ENCODE measurements around the gene RHOH.
A peak's percentile ranks its signal among the peaks of the same experiment; 100 is the strongest.
"Not testable (repeated sequence)": the region's sequence is repeated elsewhere in the genome, so short reads cannot be mapped to it uniquely, and the experiment has no call there.

RHOH gene

GRCh38 chr4:40289366-40290188 is 92.7 kb downstream of the RHOH start:
- H3K4me1 ChIP-seq (ENCODE audit: control insufficient read depth, insufficient read depth, low read length) = no peaks in the 10 kb centered on the region
- no peaks in the 10 kb centered on the region for H3K36me3 ChIP-seq (ENCODE audit: control insufficient read depth in 2 of 2, insufficient read depth in 1 of 2, low read length in 2 of 2)
- no peak overlapping the region for H3K27ac ChIP-seq (ENCODE audit: extremely low read depth, low read depth, low read length)
- H3K9me3 ChIP-seq (ENCODE audit: control insufficient read depth, insufficient read depth, low read depth, low read length) = no peaks in the 10 kb centered on the region
- ChIA-PET CTCF (interaction anchor here (0.5 to 1.9 kb wide), 3 partner anchors 36 to 412 kb away, joined by 3 to 12 read pairs (median 3); no protein-coding TSS in a partner anchor), POLR2A (no interaction called here)
- peak; percentile 45; the same call in 1 of the 2 replicates for TF ChIP-seq EGR2 (tag by site-specific recombination; IDR thresholded peaks at IDR 0.05; ENCODE audit: low read depth)
- peak; percentile 62 for TF ChIP-seq ZFHX2 (tag by site-specific recombination; conservative IDR thresholded peaks at IDR 0.05)
- no peak for TF ChIP-seq ZXDB (tag by site-specific recombination; IDR thresholded peaks at IDR 0.05)
- TF ChIP-seq WT1 (tag by site-specific recombination; IDR thresholded peaks at IDR 0.05) = no peak
- no peak for TF ChIP-seq ZNF548 (tag by site-specific recombination; IDR thresholded peaks at IDR 0.05)
- H3K4me3 ChIP-seq (ENCODE audit: low read depth, low read length) = no peak overlapping the region

- CTCF ChIA-PET = interaction anchor here (0.5 to 1.9 kb wide), 2 partner anchors 35 to 125 kb away, joined by 3 to 12 read pairs; no protein-coding TSS in a partner anchor
- TF ChIP-seq WT1 (tag by site-specific recombination; IDR thresholded peaks at IDR 0.05) (peak; percentile 63), SP7 (tag by site-specific recombination; IDR thresholded peaks at IDR 0.05) (peak; percentile 69), ZNF629 (tag by site-specific recombination; IDR thresholded peaks at IDR 0.05) (peak; percentile 32; the same call in 1 of the 2 replicates)
- H3K9me3 ChIP-seq (ENCODE audit: control insufficient read depth, insufficient read depth, low read depth, low read length); H3K27ac ChIP-seq (ENCODE audit: extremely low read depth, low read depth, low read length); H3K36me3 ChIP-seq (ENCODE audit: control insufficient read depth in 2 of 2, insufficient read depth in 1 of 2, low read length in 2 of 2); POLR2A ChIA-PET; H3K4me3 ChIP-seq (ENCODE audit: low read depth, low read length); H3K4me1 ChIP-seq (ENCODE audit: control insufficient read depth, insufficient read depth, low read length): not testable (repeated sequence)
Measured at GRCh38 chr4:40290611-40291186, 93.9 kb downstream of the RHOH start.

GRCh38 chr4:40292313-40292759 is 95.5 kb downstream of the RHOH start:
- TF ChIP-seq REST (tag by site-specific recombination; IDR thresholded peaks at IDR 0.05) = no peak
- TF ChIP-seq ZBTB17 (tag by site-specific recombination; IDR thresholded peaks at IDR 0.05) = 0 out of 2 replicates have a peak, but pooled peaks have one; percentile 20
- Histone ChIP-seq H3K4me1 (ENCODE audit: control insufficient read depth, insufficient read depth, low read length) (no peaks in the 10 kb centered on the region), H3K36me3 (ENCODE audit: control insufficient read depth in 2 of 2, insufficient read depth in 1 of 2, low read length in 2 of 2) (no peaks in the 10 kb centered on the region), H3K27ac (ENCODE audit: extremely low read depth, low read depth, low read length) (no peak overlapping the region), H3K4me3 (ENCODE audit: low read depth, low read length) (no peak overlapping the region), H3K9me3 (ENCODE audit: control insufficient read depth, insufficient read depth, low read depth, low read length) (no peaks in the 10 kb centered on the region)
- POLR2A ChIA-PET = no interaction called here
- CTCF ChIA-PET = interaction anchor here (0.5 kb wide), 1 partner anchor 33 kb away, joined by 3 read pairs; no protein-coding TSS in a partner anchor

GRCh38 chr4:40294339-40294738 is 97.5 kb downstream of the RHOH start:
- no peak overlapping the region for H3K27ac ChIP-seq (ENCODE audit: extremely low read depth, low read depth, low read length)
- ChIA-PET CTCF (no interaction called here), POLR2A (no interaction called here)
- H3K4me3 ChIP-seq (ENCODE audit: low read depth, low read length) = no peak overlapping the region
- TF ChIP-seq ZNF26 (tag by site-specific recombination; IDR thresholded peaks at IDR 0.05) (no peak), ZBTB6 (tag by site-specific recombination; IDR thresholded peaks at IDR 0.05) (peak; percentile 93)
- H3K9me3 ChIP-seq (ENCODE audit: control insufficient read depth, insufficient read depth, low read depth, low read length) = no peaks in the 10 kb centered on the region
- H3K4me1 ChIP-seq (ENCODE audit: control insufficient read depth, insufficient read depth, low read length) = no peaks in the 10 kb centered on the region
- H3K36me3 ChIP-seq (ENCODE audit: control insufficient read depth in 2 of 2, insufficient read depth in 1 of 2, low read length in 2 of 2) = no peaks in the 10 kb centered on the region
